Neural cell (in vitro differentiated cells): Measurements from ENCODE around the gene COL4A4.

Experiments used
- EP300 ChIP-seq: fragments of 450-650 bp; conservative IDR thresholded peaks from 2 replicates; pipeline ENCODE4 v1.6.1; 2014; ENCODE audit warnings: antibody characterized with exemption, mild to moderate bottlenecking, moderate library complexity; ENCODE audit not compliant: poor library complexity, severe bottlenecking
- EZH2 ChIP-seq: fragments of 200-600, 300-800 bp; shearing (Covaris generic), sonication (generic); IDR thresholded peaks from 2 replicates; pipeline ENCODE4 v1.6.1; 2014; ENCODE audit warnings: antibody characterized with exemption, low read length, borderline replicate concordance, mild to moderate bottlenecking; ENCODE audit not compliant: insufficient read depth, poor library complexity, severe bottlenecking
- MXI1 ChIP-seq: fragments of 450-650 bp; conservative IDR thresholded peaks from 2 replicates; pipeline ENCODE4 v1.6.1; 2014; ENCODE audit warnings: antibody characterized with exemption, mild to moderate bottlenecking; ENCODE audit not compliant: poor library complexity, severe bottlenecking
- POLR2AphosphoS5 ChIP-seq: IDR thresholded peaks from 2 replicates; pipeline ENCODE4 v1.6.1; 2012
- RAD21 ChIP-seq: fragments of 450-650 bp; conservative IDR thresholded peaks from 2 replicates; pipeline ENCODE4 v1.6.1; 2014; ENCODE audit warnings: antibody characterized with exemption, mild to moderate bottlenecking, moderate library complexity
- SMC3 ChIP-seq: fragments of 450-650 bp; conservative IDR thresholded peaks from 2 replicates; pipeline ENCODE4 v1.6.1; 2014; ENCODE audit warnings: antibody characterized with exemption, mild to moderate bottlenecking, moderate library complexity; ENCODE audit not compliant: poor library complexity
- TAF1 ChIP-seq: IDR thresholded peaks from 2 replicates; pipeline ENCODE4 v1.6.1; 2012; ENCODE audit warnings: low read depth
- TF ChIP-seq, protein P1 (sequence below): fragments of 450-650 bp; IDR thresholded peaks from 2 replicates; pipeline ENCODE4 v1.5.1; 2014; ENCODE audit warnings: antibody characterized with exemption, mild to moderate bottlenecking, moderate library complexity; ENCODE audit not compliant: poor library complexity, severe bottlenecking
- TF ChIP-seq, protein P2 (sequence below): IDR thresholded peaks from 2 replicates; pipeline ENCODE4 v1.6.1; 2012; ENCODE audit warnings: borderline replicate concordance

DNA sequence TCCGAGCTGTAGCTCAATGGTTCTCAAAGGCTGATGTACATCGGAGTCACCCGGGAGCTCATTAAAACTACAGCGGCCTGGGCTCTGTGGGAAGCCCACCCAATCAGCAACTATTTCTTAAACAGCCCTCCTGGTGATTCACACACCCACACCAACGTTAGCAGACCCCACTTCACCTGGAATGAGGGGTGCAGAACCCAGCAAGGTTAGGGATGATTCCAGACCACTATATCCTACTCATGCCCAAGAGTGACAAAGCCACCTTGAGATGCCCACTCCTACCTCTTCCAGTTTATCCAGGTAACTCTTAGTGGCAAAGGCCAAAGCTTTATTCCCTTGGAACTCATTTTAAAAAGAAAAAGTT, 178.4 kb downstream of the COL4A4 start:
- TF ChIP-seq, protein P1, sequence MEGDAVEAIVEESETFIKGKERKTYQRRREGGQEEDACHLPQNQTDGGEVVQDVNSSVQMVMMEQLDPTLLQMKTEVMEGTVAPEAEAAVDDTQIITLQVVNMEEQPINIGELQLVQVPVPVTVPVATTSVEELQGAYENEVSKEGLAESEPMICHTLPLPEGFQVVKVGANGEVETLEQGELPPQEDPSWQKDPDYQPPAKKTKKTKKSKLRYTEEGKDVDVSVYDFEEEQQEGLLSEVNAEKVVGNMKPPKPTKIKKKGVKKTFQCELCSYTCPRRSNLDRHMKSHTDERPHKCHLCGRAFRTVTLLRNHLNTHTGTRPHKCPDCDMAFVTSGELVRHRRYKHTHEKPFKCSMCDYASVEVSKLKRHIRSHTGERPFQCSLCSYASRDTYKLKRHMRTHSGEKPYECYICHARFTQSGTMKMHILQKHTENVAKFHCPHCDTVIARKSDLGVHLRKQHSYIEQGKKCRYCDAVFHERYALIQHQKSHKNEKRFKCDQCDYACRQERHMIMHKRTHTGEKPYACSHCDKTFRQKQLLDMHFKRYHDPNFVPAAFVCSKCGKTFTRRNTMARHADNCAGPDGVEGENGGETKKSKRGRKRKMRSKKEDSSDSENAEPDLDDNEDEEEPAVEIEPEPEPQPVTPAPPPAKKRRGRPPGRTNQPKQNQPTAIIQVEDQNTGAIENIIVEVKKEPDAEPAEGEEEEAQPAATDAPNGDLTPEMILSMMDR, result no peak
- TF ChIP-seq MXI1, result no peak
- TF ChIP-seq EZH2, result no peak
- TF ChIP-seq RAD21, result no peak
- no peak for TF ChIP-seq POLR2AphosphoS5
- no peak for TF ChIP-seq EP300
- no peak for TF ChIP-seq TAF1
- TF ChIP-seq SMC3, result peak; percentile 19
- TF ChIP-seq, protein P2, sequence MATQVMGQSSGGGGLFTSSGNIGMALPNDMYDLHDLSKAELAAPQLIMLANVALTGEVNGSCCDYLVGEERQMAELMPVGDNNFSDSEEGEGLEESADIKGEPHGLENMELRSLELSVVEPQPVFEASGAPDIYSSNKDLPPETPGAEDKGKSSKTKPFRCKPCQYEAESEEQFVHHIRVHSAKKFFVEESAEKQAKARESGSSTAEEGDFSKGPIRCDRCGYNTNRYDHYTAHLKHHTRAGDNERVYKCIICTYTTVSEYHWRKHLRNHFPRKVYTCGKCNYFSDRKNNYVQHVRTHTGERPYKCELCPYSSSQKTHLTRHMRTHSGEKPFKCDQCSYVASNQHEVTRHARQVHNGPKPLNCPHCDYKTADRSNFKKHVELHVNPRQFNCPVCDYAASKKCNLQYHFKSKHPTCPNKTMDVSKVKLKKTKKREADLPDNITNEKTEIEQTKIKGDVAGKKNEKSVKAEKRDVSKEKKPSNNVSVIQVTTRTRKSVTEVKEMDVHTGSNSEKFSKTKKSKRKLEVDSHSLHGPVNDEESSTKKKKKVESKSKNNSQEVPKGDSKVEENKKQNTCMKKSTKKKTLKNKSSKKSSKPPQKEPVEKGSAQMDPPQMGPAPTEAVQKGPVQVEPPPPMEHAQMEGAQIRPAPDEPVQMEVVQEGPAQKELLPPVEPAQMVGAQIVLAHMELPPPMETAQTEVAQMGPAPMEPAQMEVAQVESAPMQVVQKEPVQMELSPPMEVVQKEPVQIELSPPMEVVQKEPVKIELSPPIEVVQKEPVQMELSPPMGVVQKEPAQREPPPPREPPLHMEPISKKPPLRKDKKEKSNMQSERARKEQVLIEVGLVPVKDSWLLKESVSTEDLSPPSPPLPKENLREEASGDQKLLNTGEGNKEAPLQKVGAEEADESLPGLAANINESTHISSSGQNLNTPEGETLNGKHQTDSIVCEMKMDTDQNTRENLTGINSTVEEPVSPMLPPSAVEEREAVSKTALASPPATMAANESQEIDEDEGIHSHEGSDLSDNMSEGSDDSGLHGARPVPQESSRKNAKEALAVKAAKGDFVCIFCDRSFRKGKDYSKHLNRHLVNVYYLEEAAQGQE, result no peak
